Measurements from ENCODE around the gene STAU1. TPM values are rescaled to one million over a fixed set of nuclear protein-coding genes. Genes with fewer than 3 reads are reported as not detected.

STAU1 gene
- polyA plus RNA-seq, 3 donors: 17.3 to 34.2 (median 24.0) TPM

DNA sequence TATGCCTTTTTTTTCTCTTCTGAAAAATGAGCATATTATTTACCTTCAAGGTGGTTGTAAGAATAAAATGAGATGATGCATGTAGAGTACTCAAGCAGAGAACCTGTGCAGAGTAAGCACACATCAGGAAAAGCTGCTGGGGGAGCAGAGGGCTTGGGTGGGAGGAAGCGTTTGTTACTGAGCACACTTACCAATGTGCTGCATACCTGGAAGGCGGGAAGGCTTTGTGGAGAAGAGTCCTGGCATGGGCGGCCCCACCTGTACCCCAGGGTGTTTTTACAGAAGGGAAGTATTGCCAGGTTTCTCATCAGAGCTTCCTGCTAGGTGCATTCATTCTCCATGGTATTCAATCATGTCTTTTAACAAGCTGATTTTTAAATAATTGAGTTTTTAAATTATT, 89.1 kb downstream of the STAU1 start:
- Histone ChIP-seq H3K9ac (ENCODE audit: insufficient read depth, low read length, poor library complexity, severe bottlenecking) (no peak overlapping the region), H4K20me1 (ENCODE audit: insufficient read depth, low read length) (peaks cover 8% of the 10 kb centered on the region), H2AFZ (ENCODE audit: insufficient read depth, low read depth, low read length, poor library complexity, severe bottlenecking) (no peak overlapping the region), H3K36me3 (replicated peaks in 1 of 2; ENCODE audit: control insufficient read depth in 1 of 2, insufficient read depth in 2 of 2, low read length in 2 of 2) (peaks cover 70 to 77% of the 10 kb centered on the region in 2 donors), H3K79me2 (ENCODE audit: insufficient read depth, low read length) (no peaks in the 10 kb centered on the region), H3K4me2 (replicated peaks; ENCODE audit: extremely low read depth, low read length, poor library complexity, severe bottlenecking) (no peak overlapping the region), H3K9me3 (replicated peaks in 1 of 2; ENCODE audit: control insufficient read depth in 1 of 2, insufficient read depth in 1 of 2, low read length in 2 of 2) (no peaks in the 10 kb centered on the region), H3K4me1 (ENCODE audit: control insufficient read depth in 1 of 2, insufficient read depth in 2 of 2, low read length in 2 of 2) (peaks cover 0 to 11% of the 10 kb centered on the region in 2 donors), H3K27ac (ENCODE audit: low read depth in 1 of 2, low read length in 2 of 2) (peak overlapping the region in 1 of 2 donors; percentile 42), H3K4me3 (replicated peaks in 1 of 3; ENCODE audit: low read depth in 2 of 3, low read length in 3 of 3) (no peak overlapping the region), H3K27me3 (ENCODE audit: control insufficient read depth in 2 of 2, insufficient read depth in 2 of 2, low read length in 2 of 2) (no peaks in the 10 kb centered on the region)
- peaks cover 65 to 79% of the 10 kb centered on the region in 2 donors for H3K36me3 Mint-ChIP-seq
- TF ChIP-seq, protein P1, sequence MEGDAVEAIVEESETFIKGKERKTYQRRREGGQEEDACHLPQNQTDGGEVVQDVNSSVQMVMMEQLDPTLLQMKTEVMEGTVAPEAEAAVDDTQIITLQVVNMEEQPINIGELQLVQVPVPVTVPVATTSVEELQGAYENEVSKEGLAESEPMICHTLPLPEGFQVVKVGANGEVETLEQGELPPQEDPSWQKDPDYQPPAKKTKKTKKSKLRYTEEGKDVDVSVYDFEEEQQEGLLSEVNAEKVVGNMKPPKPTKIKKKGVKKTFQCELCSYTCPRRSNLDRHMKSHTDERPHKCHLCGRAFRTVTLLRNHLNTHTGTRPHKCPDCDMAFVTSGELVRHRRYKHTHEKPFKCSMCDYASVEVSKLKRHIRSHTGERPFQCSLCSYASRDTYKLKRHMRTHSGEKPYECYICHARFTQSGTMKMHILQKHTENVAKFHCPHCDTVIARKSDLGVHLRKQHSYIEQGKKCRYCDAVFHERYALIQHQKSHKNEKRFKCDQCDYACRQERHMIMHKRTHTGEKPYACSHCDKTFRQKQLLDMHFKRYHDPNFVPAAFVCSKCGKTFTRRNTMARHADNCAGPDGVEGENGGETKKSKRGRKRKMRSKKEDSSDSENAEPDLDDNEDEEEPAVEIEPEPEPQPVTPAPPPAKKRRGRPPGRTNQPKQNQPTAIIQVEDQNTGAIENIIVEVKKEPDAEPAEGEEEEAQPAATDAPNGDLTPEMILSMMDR (IDR thresholded peaks at IDR 0.05): no peak
- DNase-seq: no peak
- intact Hi-C loops (cut with micrococcal nuclease): no loop called here
- WGBS (ENCODE audit: insufficient coverage): no CpG with 5 or more reads among the region's 3 CpGs
- H3K27ac Mint-ChIP-seq: peak overlapping the region in 2 of 7 donors; percentile 2 to 25
- no peaks in the 10 kb centered on the region for H3K27me3 Mint-ChIP-seq (ENCODE audit: low read depth in 3 of 3)
- H3K4me3 Mint-ChIP-seq: no peak overlapping the region
- no peaks in the 10 kb centered on the region for H3K9me3 Mint-ChIP-seq
- peaks cover 9% of the 10 kb centered on the region for H3K4me1 Mint-ChIP-seq

DNA sequence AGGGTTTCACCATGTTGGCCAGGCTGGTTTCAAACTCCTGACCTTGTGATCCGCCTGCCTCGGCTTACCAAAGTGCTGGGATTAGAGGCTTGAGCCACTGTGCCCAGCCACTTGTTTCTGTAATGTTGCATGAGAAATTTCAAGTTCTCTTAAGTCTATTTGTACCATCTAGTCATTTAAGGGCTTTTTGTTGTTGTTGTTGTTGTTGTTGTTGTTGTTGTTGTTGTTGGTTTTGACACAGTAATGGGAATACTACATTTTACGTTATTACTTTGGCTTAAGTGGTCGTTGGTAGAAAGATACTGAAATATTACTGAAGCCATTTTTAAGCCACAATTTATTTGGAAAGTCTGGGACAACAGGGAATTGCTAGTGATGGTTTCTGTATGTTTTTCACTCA, 90.0 kb downstream of the STAU1 start:
- H3K36me3 Mint-ChIP-seq: peaks cover 64 to 79% of the 10 kb centered on the region in 2 donors
- 100% methylated on average over 2 of the region's 4 CpGs for WGBS (ENCODE audit: insufficient coverage)

More for the DNA sequence above, 90.0 kb downstream of the STAU1 start:
- Histone ChIP-seq H3K27ac (ENCODE audit: low read depth in 1 of 2, low read length in 2 of 2) (no peak overlapping the region), H3K9ac (ENCODE audit: insufficient read depth, low read length, poor library complexity, severe bottlenecking) (no peak overlapping the region), H4K20me1 (ENCODE audit: insufficient read depth, low read length) (peaks cover 8% of the 10 kb centered on the region), H3K9me3 (replicated peaks in 1 of 2; ENCODE audit: control insufficient read depth in 1 of 2, insufficient read depth in 1 of 2, low read length in 2 of 2) (no peaks in the 10 kb centered on the region), H3K4me3 (replicated peaks in 1 of 3; ENCODE audit: low read depth in 2 of 3, low read length in 3 of 3) (no peak overlapping the region), H3K27me3 (ENCODE audit: control insufficient read depth in 2 of 2, insufficient read depth in 2 of 2, low read length in 2 of 2) (no peaks in the 10 kb centered on the region), H3K4me1 (ENCODE audit: control insufficient read depth in 1 of 2, insufficient read depth in 2 of 2, low read length in 2 of 2) (peaks cover 0 to 11% of the 10 kb centered on the region in 2 donors), H3K79me2 (ENCODE audit: insufficient read depth, low read length) (no peaks in the 10 kb centered on the region), H3K36me3 (replicated peaks in 1 of 2; ENCODE audit: control insufficient read depth in 1 of 2, insufficient read depth in 2 of 2, low read length in 2 of 2) (peaks cover 66 to 77% of the 10 kb centered on the region in 2 donors), H3K4me2 (replicated peaks; ENCODE audit: extremely low read depth, low read length, poor library complexity, severe bottlenecking) (no peak overlapping the region), H2AFZ (ENCODE audit: insufficient read depth, low read depth, low read length, poor library complexity, severe bottlenecking) (no peak overlapping the region)
- TF ChIP-seq, protein P1 (IDR thresholded peaks at IDR 0.05): no peak
- no peaks in the 10 kb centered on the region for H3K27me3 Mint-ChIP-seq (ENCODE audit: low read depth in 3 of 3)
- peak overlapping the region in 1 of 7 donors; percentile 6 for H3K27ac Mint-ChIP-seq
- H3K9me3 Mint-ChIP-seq: no peaks in the 10 kb centered on the region
- H3K4me3 Mint-ChIP-seq: no peak overlapping the region
- no peak for DNase-seq
- intact Hi-C loops (cut with micrococcal nuclease): no loop called here
- H3K4me1 Mint-ChIP-seq: peaks cover 9% of the 10 kb centered on the region

All from CD14-positive monocyte (primary cell).